NCI-H69 (cell line): ENCODE data around the gene GAGE2A.
"Not testable (repeated sequence)": the region's sequence is repeated elsewhere in the genome, so short reads cannot be mapped to it uniquely, and the experiment has no call there.

ENCODE experiments used
- DNase-seq: peaks from one replicate; lab custom pipeline; 2025; lab: John Stamatoyannopoulos, UW

GAGE2A gene

DNA sequence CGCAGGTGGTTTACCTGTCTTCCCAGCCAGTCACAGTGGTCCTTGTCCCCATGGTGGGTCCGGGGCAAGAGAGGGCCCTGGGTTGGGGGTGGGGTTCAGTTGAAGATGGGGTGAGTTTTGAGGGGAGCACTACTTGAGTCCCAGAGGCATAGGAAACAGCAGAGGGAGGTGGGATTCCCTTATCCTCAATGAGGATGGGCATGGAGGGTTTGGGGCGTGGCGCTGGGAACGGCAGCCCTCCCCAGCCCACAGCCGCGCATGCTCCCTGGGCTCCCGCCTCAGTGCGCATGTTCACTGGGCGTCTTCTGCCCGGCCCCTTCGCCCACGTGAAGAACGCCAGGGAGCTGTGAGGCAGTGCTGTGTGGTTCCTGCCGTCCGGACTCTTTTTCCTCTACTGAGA lies at the start of gene GAGE2A:
Gene GAGE2A, plus strand, starts transcription at position 301 of the 400 bp plus-strand sequence. CDS start 1,155 bp downstream, outside the sequence.
- not testable (repeated sequence) for DNase-seq

GRCh38 chrX:49541433-49541832 lies 47.9 kb upstream of the GAGE2A start, which contains the start of gene GAGE12D:
Gene GAGE12D, plus strand, starts transcription at chrX:49541733. Its CDS starts 1,155 bp downstream, at chrX:49542888.
- not testable (repeated sequence) for DNase-seq

- not testable (repeated sequence) for DNase-seq
Measured at GRCh38 chrX:49550989-49551388, 38.3 kb upstream of the GAGE2A start, which contains the start of gene GAGE12E. Gene GAGE12E, plus strand, starts transcription at chrX:49551289. Its CDS starts 1,155 bp downstream, at chrX:49552444.

GRCh38 chrX:49560542-49560941 lies 28.8 kb upstream of the GAGE2A start, which contains the start of gene GAGE12F:
Gene GAGE12F, plus strand, starts transcription at chrX:49560842. Its CDS starts 1,155 bp downstream, at chrX:49561997.
- not testable (repeated sequence) for DNase-seq

DNA sequence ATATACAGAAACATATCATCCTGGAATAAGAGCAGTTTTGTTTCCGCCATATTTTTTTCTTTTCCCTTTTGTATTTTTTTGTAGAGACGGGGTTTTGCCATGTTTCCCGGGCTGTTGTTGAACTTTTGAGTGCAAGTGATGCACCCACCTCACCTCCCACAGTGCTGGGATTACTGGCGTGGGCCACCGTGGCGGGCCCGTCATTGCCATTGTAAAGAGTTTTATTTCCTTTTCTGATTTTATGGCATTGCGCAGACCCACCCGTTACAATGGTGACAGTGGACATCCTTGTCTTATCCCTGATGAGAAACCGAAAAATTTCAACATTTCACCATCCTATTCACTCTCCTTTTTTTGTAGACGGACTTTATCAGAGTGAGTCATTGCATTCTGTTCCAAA lies 20.6 kb upstream of the GAGE2A start:
- DNase-seq: not testable (repeated sequence)

- not testable (repeated sequence) for DNase-seq
Measured at GRCh38 chrX:49569152-49569551, 20.1 kb upstream of the GAGE2A start.

DNA sequence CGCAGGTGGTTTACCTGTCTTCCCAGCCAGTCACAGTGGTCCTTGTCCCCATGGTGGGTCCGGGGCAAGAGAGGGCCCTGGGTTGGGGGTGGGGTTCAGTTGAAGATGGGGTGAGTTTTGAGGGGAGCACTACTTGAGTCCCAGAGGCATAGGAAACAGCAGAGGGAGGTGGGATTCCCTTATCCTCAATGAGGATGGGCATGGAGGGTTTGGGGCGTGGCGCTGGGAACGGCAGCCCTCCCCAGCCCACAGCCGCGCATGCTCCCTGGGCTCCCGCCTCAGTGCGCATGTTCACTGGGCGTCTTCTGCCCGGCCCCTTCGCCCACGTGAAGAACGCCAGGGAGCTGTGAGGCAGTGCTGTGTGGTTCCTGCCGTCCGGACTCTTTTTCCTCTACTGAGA lies 19.2 kb upstream of the GAGE2A start, which contains the start of gene GAGE12G:
Gene GAGE12G, plus strand, starts transcription at position 301 of the 400 bp plus-strand sequence. CDS start 1,155 bp downstream, outside the sequence.
- DNase-seq: not testable (repeated sequence)

DNA sequence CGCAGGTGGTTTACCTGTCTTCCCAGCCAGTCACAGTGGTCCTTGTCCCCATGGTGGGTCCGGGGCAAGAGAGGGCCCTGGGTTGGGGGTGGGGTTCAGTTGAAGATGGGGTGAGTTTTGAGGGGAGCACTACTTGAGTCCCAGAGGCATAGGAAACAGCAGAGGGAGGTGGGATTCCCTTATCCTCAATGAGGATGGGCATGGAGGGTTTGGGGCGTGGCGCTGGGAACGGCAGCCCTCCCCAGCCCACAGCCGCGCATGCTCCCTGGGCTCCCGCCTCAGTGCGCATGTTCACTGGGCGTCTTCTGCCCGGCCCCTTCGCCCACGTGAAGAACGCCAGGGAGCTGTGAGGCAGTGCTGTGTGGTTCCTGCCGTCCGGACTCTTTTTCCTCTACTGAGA lies 9.6 kb upstream of the GAGE2A start, which contains the start of gene GAGE12H:
Gene GAGE12H, plus strand, starts transcription at position 301 of the 400 bp plus-strand sequence. CDS start 1,155 bp downstream, outside the sequence.
- not testable (repeated sequence) for DNase-seq

- not testable (repeated sequence) for DNase-seq
Measured at GRCh38 chrX:49589769-49590478, 628 bp downstream of the GAGE2A start.

- DNase-seq: not testable (repeated sequence)
Measured at GRCh38 chrX:49590488-49590887, 1.2 kb downstream of the GAGE2A start.

DNA sequence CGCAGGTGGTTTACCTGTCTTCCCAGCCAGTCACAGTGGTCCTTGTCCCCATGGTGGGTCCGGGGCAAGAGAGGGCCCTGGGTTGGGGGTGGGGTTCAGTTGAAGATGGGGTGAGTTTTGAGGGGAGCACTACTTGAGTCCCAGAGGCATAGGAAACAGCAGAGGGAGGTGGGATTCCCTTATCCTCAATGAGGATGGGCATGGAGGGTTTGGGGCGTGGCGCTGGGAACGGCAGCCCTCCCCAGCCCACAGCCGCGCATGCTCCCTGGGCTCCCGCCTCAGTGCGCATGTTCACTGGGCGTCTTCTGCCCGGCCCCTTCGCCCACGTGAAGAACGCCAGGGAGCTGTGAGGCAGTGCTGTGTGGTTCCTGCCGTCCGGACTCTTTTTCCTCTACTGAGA lies 9.4 kb downstream of the GAGE2A start, which contains the start of gene GAGE1:
Gene GAGE1, plus strand, starts transcription at position 301 of the 400 bp plus-strand sequence. CDS start 1,155 bp downstream, outside the sequence.
- DNase-seq: not testable (repeated sequence)

- DNase-seq: no peak
Measured at GRCh38 chrX:49610718-49611310, 21.5 kb downstream of the GAGE2A start.

- DNase-seq: no peak
Measured at GRCh38 chrX:49618574-49618973, 29.3 kb downstream of the GAGE2A start.

DNA sequence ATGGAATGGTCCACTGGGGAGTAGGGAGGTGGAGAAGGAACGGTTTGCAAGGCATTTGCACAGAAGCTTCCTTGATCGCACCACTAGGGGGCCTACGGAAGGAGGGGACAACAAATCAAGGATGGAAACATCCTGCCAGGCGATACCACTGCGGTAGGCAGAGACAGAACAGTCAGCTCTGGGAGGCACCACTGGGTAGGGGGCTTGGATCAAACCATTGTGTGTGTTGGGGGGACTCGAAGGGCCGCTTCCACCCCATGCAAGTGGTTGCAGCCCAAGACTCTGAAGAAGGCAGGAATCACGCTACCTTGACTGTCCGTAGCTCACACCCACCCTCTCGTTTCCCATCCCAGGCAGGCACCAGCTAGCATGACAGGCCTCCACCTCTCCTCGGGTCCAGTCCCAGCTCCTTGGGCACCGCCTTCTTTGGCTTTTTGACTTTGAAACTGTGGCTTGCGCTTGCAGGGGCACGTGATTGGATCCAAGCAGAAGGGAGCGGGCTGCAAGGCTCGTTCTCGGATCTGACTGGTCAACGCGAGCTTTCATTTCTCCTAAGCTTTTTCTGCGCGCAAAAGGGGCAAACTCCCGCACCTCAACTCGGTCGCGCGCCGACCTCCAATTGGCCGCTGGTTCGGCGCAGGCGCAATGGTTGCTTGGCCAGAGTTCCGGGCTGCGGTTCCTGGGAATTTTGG lies 37.9 kb downstream of the GAGE2A start:
- peak; percentile 1 for DNase-seq

DNA sequence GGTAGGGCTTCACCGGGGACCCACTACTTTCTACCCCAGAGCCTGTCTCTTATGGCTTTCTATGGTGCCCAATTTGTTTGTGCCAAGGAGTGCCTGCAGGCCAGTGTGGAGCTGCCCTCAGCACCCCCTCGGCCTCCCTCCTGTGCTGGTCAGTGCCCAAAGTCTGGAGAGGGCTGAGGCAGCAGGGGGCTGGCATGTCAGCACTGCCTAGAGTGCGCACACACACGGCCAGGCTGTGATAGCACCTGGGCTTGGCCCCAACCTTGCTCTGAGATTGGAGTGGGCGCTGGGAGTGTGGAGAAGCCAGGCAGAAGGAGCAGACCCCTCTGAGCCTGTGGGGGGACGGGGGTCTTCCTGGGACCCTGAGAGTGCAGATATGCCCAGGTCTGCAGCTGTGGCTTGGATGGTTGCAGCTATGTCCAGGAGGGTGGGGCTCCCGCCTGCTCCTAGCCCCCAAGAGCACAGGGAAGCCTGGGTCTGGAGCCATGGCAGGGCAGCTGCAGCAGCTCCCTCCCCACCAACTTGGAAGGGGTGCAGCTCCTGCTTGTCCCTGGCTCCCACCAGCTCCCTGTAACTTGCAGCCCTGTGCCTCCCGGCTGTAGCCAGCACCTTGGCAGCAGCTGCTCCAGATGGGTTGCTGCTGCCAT lies 55.8 kb downstream of the GAGE2A start:
- no peak for DNase-seq
